ENCODE results near the gene FAM219B.

The FAM219B gene

DNA sequence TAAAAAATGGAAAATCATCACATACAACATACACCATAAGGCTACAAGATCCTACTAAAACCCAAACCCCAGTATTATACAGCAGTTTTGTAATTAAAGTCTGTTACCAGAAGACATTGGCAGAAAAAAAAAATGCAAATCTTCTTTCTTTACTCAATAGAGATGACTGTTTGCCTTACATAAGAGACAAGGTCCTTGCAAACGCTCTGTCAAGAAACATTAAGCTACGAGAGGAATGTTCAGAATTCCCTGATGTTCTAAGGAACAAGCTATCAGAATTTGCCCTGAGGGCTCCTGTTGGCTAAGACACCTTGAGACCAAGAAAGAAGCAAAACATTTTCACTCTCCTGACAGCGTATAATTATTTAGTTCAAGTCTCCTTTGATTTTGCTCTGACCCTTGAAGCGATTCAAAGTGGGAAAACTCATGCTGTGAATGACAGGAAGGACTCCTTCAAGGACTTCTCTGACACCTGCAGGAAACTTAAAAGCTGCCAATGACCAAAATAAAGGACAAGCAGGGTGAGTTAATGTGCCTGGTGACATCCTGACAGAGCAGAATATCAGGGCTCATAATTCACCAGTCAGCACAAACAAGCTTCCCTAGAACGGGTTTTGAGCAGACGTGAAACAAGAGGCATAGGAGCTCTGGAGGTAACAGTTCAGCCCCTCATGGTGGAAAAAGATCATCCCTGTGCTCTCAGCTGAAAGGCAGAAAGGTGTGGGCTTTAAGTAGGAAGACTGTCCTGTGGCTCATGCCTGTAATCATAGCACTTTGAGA is 36.0 kb downstream of the FAM219B start:
- no peak for DNase-seq

DNA sequence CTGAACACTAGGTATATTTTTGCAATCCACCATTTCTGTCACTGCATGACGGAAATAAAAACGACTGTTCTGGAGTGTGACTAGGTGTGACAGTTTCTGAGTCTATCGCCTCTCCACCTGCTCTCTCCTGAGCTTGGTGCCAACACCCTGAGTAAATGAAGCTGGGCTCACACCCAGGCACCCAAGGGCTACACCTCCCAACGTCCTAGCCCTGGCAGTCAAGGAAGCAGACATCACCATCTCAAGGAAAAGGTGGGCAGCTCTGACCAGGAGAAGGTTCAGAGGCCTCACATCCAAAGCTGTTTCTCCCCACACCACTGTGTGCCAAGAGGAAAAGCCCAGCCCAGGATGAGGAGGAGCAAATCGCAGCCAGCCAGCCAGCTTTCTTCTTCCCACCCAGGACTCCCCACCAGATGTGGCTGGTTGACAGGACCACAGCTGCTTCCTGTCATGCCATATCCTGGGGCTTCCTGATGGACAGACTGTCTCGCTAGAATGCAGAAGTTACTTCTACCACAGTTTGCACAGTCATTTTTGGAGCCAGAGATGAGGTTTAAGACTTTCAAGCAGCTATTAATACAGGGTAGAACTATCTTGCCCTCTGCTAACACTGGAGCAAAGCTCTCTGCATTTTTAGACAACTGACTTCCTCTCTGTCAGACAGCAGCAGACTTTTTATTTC is 36.8 kb downstream of the FAM219B start:
- peak; percentile 10 for DNase-seq

DNA sequence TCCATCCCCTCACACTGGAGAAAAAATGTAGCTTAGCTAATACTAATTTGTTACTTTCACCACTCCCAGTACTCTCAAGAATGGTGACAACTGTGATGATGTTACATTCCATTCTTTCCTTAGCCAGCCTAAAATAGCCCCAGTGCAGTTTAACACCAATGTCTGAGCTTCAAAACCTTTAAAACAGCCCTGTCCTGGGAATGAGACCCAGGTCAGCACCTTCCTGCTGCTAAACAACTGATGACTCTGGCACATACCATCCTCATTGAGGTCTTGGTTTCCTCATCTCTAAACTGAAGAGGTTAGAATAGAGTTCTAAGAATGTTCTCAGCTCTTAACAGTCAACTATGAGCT is 37.3 kb downstream of the FAM219B start:
- no peak for DNase-seq

DNA sequence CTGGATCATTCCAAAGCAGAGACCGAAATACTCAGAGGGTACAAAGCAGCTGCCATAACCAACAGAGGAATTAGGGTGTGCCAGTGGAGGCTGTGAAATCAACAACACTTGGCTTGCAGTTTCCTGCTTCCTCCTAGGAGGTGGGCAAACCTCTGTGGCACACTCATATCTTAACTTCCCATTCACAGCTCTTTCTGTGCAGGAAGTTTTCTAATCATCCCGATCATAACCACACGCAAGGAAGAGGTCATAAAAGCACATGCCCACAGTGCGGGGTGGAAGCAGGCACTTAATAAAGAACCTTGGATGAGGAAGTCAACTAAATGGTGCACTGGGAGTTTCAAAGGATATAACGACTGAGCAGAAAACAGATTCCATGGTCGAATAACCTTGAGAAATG is 38.6 kb downstream of the FAM219B start:
- no peak for DNase-seq

DNA sequence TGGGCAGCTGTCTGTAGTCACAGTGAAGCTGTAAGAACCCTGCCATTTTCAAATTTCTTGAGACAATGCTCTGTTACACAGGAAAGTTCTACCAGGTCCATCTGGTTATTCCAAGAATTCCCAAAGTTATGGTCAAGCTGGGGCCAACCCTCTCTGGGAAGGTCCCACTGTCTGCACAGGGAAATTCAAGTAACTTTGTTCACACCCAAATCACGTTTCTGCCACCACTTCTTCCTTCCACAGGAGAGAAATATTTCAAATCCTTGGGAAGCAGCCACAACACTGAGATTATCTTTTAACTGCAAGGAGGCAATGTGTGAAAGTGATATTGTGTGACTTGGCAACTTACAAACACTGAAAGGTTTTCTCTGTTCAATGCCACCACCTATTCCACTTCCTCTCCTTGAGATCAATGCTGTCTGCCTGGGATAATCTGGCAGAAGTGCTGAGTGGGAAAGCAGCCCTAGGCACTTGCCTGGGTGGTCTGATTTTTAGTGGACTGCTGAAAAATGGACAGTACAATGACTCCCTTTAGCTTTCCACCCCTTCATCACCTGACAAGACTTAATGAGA is 39.1 kb downstream of the FAM219B start:
- no peak for DNase-seq

DNA sequence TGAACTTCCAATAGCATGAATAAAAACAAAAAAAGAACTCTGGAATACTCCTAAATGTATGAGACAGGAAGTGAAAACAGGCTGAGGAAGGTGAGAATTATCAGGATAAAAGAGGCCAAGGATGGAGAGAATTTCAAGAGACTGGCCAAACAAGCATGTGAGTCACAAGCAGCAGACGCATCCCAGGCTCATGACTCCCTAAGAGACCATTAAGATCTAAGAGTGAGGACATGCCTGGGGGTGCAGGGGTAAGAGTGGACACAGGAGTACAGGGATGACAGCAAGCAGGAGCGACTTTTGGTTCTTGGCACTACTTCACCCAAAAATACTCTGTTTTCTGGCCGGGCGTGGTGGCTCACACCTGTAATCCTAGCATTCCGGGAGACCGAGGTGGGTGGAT is 40.6 kb downstream of the FAM219B start:
- no peak for DNase-seq

DNA sequence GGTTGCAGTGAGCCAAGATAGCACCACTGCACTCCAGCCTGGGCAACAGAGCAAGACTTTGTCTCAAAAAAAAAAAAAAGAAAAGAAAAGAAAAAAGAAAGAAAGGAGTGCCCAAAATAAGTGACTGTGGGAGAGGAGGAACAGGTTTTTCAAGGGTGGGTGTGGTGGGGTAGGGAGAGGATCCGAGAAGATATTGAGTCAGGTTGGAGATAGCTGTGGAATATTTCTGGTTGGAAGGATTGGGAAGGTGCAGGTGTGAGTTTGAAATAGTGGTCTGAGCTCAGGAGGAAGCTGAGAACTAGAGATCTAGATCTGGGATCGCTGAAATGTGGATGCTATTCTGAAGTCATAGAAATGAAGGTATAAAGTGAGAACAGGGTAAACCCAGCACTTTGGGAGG is 41.3 kb downstream of the FAM219B start:
- DNase-seq, result no peak

DNA sequence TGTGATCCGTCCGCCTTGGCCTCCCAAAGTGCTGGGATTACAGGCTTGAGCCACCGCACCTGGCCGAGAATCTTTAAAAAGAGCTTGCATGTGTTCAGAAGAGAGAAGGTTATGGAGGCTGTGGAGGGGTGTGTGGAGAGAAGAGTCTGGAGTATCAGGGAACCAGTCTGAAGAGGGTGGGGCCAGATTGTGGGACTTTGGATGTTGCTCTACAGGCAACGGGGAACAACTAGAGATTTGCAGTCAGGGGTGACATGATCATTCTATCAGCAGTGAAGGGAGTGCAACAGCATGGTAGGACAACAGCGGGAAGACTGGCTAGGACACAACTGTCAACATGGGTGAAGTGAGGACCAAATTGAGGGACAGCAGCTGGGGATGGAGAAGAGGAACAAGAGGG is 42.4 kb downstream of the FAM219B start:
- no peak for DNase-seq

DNA sequence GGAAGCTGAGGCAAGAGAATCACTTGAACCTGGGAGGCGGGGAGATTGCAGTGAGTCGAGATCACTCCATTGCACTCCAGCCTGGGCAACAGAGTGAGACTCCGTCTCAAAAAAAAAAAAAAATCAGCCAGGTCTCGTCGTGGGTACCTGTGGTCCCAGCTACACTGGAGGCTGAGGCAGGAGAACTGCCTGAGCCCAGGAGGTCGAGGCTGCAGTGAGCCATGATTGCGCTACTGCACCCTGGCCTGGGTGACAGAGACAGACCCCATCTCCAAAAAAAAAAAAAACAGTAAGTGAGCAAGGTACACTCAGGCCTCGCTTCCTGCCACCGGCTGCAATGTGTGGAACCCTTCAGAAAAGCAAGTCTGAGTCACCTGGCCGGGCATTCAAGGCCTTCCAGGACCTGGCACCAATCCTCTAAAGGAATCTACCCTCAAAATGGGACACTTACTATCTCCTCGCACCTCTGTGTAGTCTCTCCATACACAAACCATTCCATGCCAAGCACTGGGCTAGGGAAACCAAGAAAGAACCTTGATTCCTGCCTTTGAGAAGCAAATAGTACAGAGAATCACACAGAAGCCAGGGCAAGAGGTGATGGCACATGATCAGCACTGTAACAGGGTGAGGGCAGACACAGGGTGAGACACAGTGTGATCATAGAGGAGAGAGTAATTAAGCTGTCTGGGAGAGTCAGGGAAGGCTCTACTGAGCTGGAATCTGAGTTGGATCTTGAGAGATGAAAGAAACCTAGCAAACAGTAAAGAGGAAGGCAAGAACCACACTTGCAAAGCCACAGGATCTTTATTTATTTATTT is 43.2 kb downstream of the FAM219B start:
- DNase-seq, result no peak

DNA sequence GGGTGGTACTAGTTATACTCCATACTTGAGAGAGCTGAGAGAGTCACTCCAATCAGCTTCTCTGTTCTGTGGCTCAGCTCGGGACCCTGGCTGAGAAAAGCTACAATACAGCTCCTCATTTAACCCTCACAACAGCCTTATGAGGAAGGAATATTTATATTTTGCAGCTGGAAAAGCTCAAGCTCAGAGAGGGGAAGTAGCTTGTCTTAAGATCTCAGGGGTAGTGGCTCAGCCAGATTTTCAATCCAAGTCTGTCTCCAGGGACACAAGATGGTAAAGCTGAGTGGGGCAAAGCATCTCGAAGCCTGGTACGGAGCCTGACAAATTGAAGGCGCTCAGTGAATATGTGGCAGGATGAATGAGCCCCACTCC is 48.3 kb downstream of the FAM219B start:
- no peak for DNase-seq

DNA sequence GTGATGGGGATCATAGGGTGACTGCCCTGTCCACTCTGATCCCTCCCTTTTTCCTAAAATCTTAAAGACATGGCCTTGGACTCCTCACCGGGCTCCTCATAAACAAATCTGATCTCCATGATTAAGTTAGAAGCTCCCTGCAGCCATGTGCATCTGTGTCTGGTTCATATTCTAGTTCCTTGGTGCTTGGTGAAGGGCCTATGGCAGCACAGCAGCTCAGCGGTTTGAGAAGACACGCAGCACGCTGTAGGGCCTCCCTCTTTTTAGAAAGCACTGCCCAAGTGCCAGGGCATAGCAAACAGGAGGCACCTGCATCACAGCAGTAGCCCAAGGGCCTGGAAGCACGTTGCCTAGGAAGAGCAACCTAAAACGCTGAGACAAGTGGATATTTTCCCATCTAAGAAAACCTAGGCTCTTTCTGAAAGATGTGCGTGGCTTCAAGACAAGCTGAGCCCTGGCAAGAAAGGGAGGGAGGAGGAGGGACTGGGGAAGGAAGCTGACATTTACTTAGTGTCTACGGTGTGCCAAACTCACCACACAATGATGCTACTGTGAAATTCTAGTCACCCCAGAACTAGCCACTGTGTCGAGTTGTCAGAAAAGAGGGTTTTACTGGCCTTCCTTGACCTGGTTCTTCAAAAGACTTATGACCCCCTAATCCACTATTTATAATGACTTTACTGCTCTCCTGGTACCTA is 48.8 kb downstream of the FAM219B start:
- no peak for DNase-seq

DNA sequence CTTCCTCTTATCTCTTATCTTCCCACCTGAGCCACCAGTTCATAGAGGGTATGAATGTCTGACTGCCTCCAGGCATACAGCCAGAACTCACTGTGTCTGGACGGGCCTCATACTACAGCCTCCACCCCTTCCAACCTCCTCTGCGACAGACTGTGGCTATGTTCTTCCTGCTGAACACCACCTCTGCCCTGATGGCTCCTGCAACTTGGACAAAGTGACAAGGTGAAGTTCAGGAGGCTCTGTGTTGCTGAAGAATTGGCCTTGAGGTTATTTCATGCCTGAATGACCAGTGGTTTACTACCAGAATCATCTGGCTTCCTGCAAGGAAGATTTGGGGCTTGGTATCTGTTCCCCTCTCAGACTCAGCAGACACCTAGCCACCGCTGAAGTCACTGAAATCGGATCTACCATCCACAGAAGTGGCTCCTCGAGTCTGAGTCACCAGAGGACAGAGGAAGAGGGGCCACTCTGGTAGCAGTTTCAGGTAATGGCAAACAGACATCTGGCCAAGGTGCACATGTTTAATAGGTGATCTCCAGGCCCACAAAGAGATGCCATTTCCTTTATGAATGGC is 49.5 kb downstream of the FAM219B start:
- no peak for DNase-seq

DNA sequence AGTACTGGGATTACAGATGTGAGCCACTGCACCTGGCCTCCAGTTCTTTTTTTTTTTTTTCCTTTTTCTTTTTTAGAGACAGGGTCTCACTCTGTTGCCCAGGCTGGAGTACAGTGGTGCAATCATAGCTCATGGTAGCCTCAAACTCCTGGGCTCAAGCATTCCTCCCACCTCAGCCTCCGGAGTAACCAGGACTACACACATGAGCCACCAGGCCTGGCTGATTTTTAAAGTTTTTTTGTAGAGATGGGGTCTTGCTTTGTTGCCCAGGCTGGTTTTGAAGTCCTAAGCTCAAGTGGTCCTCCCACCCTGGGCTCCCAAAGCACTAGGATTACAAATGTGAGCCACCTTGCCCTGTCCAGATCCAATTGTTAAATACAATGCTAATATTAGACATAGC is 50.1 kb downstream of the FAM219B start:
- no peak for DNase-seq

DNA sequence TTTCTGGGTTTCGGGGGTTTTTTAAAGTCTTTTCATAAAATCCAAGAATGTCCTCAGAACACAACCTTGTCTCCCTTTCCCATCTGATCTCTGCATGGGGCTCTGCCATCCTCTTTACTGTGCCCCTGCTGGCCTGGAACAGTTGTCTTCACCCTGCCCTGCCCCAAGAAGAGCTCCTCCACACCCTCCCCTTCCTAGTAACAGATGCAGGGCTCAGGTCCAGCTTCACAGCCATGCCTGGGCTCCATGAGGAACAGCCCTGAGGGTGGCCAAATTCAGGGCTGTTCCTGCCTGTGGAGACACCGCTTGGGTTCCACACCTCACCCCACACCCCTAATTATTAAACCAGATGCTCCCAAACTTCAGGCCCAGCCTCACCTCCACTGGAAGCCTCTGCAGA is 50.8 kb downstream of the FAM219B start:
- DNase-seq, result no peak

DNA sequence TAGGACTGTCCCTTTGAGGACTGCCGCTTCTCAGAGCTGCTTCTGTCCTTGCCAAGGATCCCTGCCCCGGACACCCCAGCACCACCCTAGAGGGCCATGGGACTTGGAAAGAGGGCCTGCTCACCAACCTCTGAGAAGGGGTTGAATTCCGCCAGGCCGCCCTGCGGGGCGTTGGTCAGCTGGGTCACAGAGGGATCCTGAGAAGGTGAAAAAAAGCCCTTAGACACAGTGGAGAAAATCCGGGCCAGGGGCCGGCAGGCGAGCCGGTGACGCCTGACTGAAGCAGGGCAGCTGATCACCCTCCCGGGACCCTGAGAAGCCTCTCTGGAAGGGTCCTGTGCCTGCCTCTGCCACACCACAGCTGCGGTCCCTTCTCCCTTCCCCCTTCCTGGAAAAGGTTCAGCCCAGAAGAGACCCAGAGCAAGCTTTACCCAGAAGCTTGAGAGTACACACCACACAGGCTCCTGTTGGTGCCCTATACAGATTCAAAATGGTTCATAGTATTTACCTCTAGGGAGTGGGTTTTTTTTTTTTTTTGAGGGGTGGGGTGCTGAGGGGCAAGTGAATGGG is 52.1 kb downstream of the FAM219B start:
- DNase-seq, result no peak

DNA sequence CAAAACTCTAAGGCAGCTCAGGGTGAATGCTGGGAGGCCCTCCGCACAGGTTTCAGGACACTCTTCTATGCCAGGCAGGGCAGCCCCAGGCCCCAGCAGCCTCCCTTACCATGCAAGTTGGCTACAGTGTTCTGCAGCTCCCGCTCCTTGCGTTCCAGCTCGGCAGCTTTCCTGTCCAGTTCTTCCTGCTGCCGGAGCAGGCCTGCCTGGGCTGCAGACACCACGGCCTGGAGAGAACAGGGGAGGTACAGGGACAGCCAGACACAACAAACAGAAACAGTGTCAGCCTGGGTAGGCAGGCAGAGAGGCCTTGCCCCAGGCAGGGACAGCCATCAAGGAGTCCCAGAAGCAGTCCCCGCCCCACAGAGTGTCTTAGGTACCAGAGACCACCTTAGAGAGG is 54.7 kb downstream of the FAM219B start:
- DNase-seq, result no peak

DNA sequence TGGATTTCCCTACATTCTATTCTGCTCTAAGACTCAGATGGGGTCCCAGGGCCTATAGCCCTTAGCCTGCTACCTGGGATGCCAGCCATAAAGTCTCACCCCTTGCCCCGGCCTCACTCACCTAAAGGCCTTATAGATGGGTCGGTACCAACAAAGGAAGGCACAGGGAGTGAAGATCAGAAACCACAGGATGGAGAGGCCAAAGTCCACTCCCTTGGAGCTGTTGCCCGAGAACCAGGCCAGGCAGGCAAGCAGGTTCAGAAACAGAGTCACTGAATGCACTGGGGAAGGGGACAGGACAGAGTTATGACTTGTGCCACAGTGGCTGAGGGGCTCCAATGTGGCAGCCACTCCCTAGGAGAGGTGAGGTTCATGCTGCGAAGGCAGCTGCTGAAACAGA is 56.3 kb downstream of the FAM219B start:
- no peak for DNase-seq

All from stimulated activated CD4-positive, alpha-beta T cell treated with anti-CD3 and anti-CD28 coated beads, Interleukin-4, amount 100 ng/mL, for 1 hour (primary cell).